CD4-positive, alpha-beta T cell treated with Interleukin-4 for 1 hour (primary cell): ENCODE results near the gene SPATA46.

ENCODE experiments used
- DNase-seq, 2 donors: peaks; one replicate each; pipeline ENCODE4 v3.0.0-alpha.2; 2020 to 2022

SPATA46 gene

GRCh38 chr1:162351246-162351842 is 25.3 kb downstream of the SPATA46 start:
- DNase-seq, result no peak

GRCh38 chr1:162349635-162350330 is 26.9 kb downstream of the SPATA46 start:
- DNase-seq, result no peak

GRCh38 chr1:162347281-162347680 is 29.4 kb downstream of the SPATA46 start:
- DNase-seq, result no peak

GRCh38 chr1:162343470-162343869 is 33.2 kb downstream of the SPATA46 start:
- DNase-seq, result no peak

GRCh38 chr1:162342452-162342983 is 34.1 kb downstream of the SPATA46 start:
- DNase-seq, result no peak

GRCh38 chr1:162336621-162337285 is 39.9 kb downstream of the SPATA46 start:
- DNase-seq, result no peak

GRCh38 chr1:162335126-162335525 is 41.5 kb downstream of the SPATA46 start:
- DNase-seq, result no peak

GRCh38 chr1:162333991-162334390 is 42.7 kb downstream of the SPATA46 start:
- DNase-seq, result no peak

GRCh38 chr1:162329826-162330225 is 46.8 kb downstream of the SPATA46 start:
- DNase-seq, result no peak

- no peak for DNase-seq
These were observed 48.1 kb downstream of the SPATA46 start for GRCh38 chr1:162328512-162328911.

- no peak for DNase-seq
These were observed 48.9 kb downstream of the SPATA46 start for GRCh38 chr1:162327788-162328165.

GRCh38 chr1:162327144-162327787 is 49.4 kb downstream of the SPATA46 start:
- no peak for DNase-seq

GRCh38 chr1:162326559-162326958 is 50.1 kb downstream of the SPATA46 start:
- no peak for DNase-seq

GRCh38 chr1:162324396-162324795 is 52.3 kb downstream of the SPATA46 start:
- DNase-seq, result no peak
